SW 1271 (cell line): ENCODE measurements around the gene AP1G1.
"Not testable (repeated sequence)": the region's sequence is repeated elsewhere in the genome, so short reads cannot be mapped to it uniquely, and the experiment has no call there.

Experiments
- DNase-seq, 2 experiments: peaks; one replicate each; lab custom pipeline; 2025; lab: John Stamatoyannopoulos, UW

The AP1G1 gene

DNA sequence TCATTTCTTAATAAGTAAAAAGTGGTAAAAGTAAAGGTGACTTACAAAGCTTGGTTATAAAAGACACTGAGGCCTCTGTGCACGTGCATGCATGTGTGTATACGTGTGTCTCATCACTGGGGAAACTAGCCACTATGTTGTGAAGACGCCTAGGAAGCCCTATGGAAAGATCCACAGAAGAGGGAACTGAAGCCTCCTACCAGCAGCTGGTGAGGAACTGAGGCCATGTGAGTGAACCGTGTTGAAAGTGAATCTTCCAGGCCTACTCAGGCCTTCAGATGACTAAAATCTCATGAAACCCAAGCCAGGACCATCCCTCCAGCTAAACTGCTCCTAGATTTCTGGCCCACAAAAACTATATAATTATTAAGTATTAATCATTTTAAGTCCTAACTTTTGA, 107.8 kb downstream of the AP1G1 start:
- no peak for DNase-seq

DNA sequence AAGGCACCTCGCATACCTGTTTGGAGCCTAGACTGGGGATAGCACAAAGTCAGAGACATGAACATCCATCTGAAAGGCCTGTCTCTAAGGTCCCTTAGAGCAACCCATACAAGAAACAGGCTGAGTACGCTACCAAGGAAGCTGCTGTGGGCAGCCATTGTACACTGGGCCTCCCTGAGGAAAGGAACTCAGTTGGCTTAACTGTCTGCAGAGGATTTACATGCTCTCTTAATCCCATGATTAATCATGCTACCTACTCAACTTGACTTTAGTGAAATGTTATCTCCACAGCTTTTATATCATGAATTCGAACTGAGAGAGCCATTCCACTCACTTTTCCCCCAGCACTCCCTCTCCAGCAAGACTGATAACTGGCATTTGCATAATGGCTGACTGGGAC, 110.1 kb downstream of the AP1G1 start:
- DNase-seq = no peak

DNA sequence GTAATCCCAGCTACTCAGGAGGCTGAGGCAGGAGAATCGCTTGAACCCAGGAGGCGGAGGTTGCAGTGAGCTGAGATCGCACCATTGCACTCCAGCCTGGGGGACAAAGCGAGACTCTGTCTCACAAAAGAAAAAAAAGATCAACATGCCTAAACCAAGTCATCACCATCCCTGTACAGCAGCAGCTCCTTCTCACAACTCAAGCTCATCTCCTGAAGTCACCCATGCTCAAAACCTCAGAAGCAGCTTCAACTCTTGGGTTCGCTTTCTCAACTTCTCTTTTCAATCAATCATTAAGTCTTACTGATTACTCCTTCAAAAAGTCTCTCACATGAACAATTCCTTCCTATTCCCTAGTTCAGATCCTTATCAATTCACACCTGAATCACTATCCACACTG, 115.5 kb downstream of the AP1G1 start:
- no peak for DNase-seq

DNA sequence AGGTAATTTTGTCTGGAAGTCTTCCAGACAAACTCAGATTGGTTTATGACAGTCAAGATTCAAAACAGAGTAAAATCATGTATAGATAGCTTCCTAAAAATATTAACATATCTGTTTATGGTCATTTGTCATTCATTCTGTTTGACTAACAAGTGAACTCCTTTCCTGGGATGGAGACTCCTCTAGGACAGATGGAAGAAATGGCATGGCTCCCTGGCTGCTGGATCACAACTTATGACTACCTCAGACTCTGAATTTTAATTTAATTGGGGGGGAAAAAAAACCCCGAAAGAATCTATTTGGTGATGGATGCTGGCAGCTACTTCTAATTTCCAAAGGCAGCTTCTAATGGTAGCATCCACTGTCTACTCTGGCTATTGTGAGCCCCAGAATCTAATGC, 118.7 kb downstream of the AP1G1 start:
- DNase-seq = no peak

DNA sequence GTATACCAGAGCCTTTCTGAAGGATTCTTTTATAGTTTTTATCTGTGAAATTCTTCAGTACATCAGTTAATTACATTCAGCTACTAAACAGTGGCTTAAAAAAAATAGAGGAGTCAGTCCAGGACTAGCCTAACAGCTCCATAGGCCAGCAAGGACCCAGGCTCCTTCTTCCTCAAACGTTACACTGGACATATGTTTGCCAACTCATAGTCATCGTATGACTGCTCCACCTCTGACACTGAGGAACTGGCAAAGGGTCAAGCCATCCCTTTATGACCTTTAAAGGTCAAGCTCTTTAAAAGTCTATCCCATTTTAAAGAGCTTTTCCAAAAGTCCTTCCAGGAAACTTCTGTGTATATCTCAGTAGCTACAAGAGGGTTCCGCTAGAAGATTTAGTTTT, 120.8 kb downstream of the AP1G1 start:
- no peak for DNase-seq

DNA sequence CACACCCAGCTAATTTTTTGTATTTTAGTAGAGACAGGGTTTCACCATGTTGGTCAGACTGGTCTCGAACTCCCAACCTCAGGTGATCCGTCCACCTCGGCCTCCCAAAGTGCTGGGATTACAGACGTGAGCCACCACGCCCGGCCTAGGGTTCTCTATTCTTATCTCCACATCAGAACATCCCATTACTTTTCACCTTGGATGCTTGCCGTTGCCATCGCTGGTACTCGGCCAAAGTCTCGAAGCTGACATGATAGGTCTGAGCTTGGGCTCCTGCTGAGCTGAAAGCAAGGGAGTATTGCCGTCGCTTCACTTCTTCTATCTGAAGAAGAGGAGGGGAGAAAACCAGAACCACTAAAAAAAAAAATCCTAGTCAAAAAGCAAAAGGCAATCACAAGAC, 124.4 kb downstream of the AP1G1 start:
- DNase-seq = not testable (repeated sequence)

DNA sequence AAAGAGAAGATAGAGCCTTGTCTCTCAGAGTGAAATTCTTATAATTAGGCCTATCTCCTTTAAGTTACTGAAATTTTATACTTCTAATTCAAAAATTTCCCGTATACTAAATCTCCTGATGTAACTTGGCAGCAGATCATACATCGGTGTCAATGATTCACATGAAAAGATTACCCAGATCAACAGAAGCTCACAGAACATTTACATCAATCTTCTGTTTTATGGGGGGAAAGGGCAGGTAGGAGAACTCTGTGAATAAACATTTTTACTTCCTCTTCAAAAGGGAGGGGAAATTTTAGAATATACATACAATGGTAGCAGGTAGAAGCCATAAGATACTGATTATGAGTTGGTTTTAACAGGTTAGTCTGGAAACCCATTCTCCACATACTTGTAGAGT, 127.3 kb downstream of the AP1G1 start:
- no peak for DNase-seq
